HTERT RPE-1 (cell line): Measurements from ENCODE around the gene SPI1.

Source experiments
- in situ Hi-C: fragments of 300-500 bp; cut with MboI; formaldehyde crosslinking; loops from 4 replicates; pipeline ENCODE4 v1.14.3; 2020; ENCODE audit warnings: low sequenced_read_pairs

The SPI1 gene

GRCh38 chr11:47378010-47378835 is at the start of gene SPI1:
TSS of gene SPI1 (minus strand) at chr11:47378547. CDS start at chr11:47378353, 194 bp downstream.
- in situ Hi-C loops, result no loop called here

- in situ Hi-C loops, result no loop called here
These were observed 48.0 kb upstream of the SPI1 start, which contains the start of gene PSMC3 for GRCh38 chr11:47426062-47426956. TSS of gene PSMC3 (minus strand) at chr11:47426439. CDS start at chr11:47426279, 160 bp downstream.

- in situ Hi-C loops, result no loop called here
These were observed 47.3 kb upstream of the SPI1 start for GRCh38 chr11:47425611-47426010.

GRCh38 chr11:47418454-47419259 is 40.3 kb upstream of the SPI1 start:
- in situ Hi-C loops, result no loop called here

GRCh38 chr11:47417712-47418111 is 39.4 kb upstream of the SPI1 start:
- in situ Hi-C loops, result no loop called here

- in situ Hi-C loops, result no loop called here
These were observed 37.7 kb upstream of the SPI1 start for GRCh38 chr11:47415949-47416472.

GRCh38 chr11:47415091-47415854 is 36.9 kb upstream of the SPI1 start:
- in situ Hi-C loops, result no loop called here

- in situ Hi-C loops, result no loop called here
These were observed 36.3 kb upstream of the SPI1 start for GRCh38 chr11:47414685-47415070.

GRCh38 chr11:47413908-47414684 is 35.7 kb upstream of the SPI1 start:
- in situ Hi-C loops, result no loop called here

- in situ Hi-C loops, result no loop called here
These were observed 35.0 kb upstream of the SPI1 start for GRCh38 chr11:47413351-47413750.

GRCh38 chr11:47411884-47412746 is 33.8 kb upstream of the SPI1 start:
- in situ Hi-C loops, result no loop called here

GRCh38 chr11:47410370-47411264 is 32.3 kb upstream of the SPI1 start:
- in situ Hi-C loops, result no loop called here

- in situ Hi-C loops, result no loop called here
These were observed 31.4 kb upstream of the SPI1 start for GRCh38 chr11:47409440-47410369.

- in situ Hi-C loops, result no loop called here
These were observed 30.5 kb upstream of the SPI1 start for GRCh38 chr11:47408598-47409439.
